Activated B cell treated with CpG ODN at 0.5 μM for 24 hours (primary cell): ENCODE data around the gene P2RX1. TPM values are rescaled to one million over a fixed set of nuclear protein-coding genes. Genes with fewer than 3 reads are reported as not detected.
A peak's percentile ranks its signal among the peaks of the same experiment; 100 is the strongest.

Experiments used
- ATAC-seq: fragments of 200-7000 bp; cut with Tn5 transposase; one replicate; pipeline ENCODE4 v1.10.0; 2021; ENCODE audit warnings: low read depth, mild to moderate bottlenecking, moderate library complexity
- CTCF ChIA-PET: fragments of 350-600 bp; sonication (Branson Sonifier 250); formaldehyde crosslinking; loops from one replicate; lab custom pipeline; 2021; ENCODE audit warnings: antibody characterized with exemption; lab: Charles Lee
- POLR2A ChIA-PET: fragments of 350-600 bp; sonication (Branson Sonifier 250); formaldehyde crosslinking; loops from one replicate; lab custom pipeline; 2021; ENCODE audit warnings: antibody characterized with exemption; lab: Charles Lee
- DNase-seq: peaks from one replicate; pipeline ENCODE4 v3.0.0; 2022
- H3K27ac Mint-ChIP-seq: one replicate; pipeline ENCODE4 v1.8.0; 2020; ENCODE audit warnings: mixed read lengths
- H3K27me3 Mint-ChIP-seq: one replicate; pipeline ENCODE4 v1.8.0; 2021; ENCODE audit warnings: mixed read lengths
- H3K36me3 Mint-ChIP-seq: one replicate; pipeline ENCODE4 v1.8.0; 2021; ENCODE audit warnings: low read depth, mixed read lengths
- H3K4me1 Mint-ChIP-seq: one replicate; pipeline ENCODE4 v1.8.0; 2021; ENCODE audit warnings: mixed read lengths
- H3K4me3 Mint-ChIP-seq: one replicate; pipeline ENCODE4 v1.8.0; 2020; ENCODE audit warnings: mild to moderate bottlenecking, mixed read lengths
- H3K9me3 Mint-ChIP-seq: one replicate; pipeline ENCODE4 v1.8.0; 2020; ENCODE audit warnings: mixed read lengths
- intact Hi-C: fragments of 100-400 bp; cut with micrococcal nuclease; formaldehyde crosslinking; loops from one replicate; pipeline ENCODE4 v1.15.1; 2024
- total RNA-seq: library from RNA; stranded (reverse); gene quantifications from 2 replicates; pipeline ENCODE4 v1.2.3, GENCODE V29; 2022
- TF ChIP-seq, protein P1 (sequence below): fragments of 200-600 bp; IDR thresholded peaks from one replicate; pipeline ENCODE4 v1.8.0; 2022; ENCODE audit warnings: antibody characterized with exemption, mild to moderate bottlenecking

The P2RX1 gene
- total RNA-seq, 1 donor from 2014 or later, result 26.0 TPM

DNA sequence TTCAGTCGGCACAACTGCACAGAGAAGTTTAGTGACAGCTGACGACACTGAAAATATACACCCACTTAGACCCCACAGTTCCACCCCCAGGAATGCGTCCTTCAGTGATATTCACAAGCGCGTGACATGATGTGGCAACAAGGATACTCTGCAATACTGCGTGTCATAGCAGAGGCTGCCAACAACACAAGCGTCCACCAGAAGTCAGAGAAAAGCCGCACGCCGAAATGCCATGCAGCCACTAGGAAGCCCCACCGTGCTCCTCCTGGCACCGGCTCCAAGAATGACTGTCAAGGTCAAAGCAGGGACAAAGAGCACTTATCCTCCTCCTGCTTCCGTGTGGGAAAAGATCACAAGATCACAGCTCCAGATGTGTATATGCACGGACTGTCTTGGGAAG lies 44.5 kb upstream of the P2RX1 start:
- H3K9me3 Mint-ChIP-seq, result no peaks in the 10 kb centered on the region
- no peak for ATAC-seq
- peak overlapping the region; percentile 89 for H3K4me3 Mint-ChIP-seq
- H3K27me3 Mint-ChIP-seq, result no peaks in the 10 kb centered on the region
- no peak for DNase-seq
- H3K27ac Mint-ChIP-seq, result peak overlapping the region; percentile 88
- TF ChIP-seq, protein P1, sequence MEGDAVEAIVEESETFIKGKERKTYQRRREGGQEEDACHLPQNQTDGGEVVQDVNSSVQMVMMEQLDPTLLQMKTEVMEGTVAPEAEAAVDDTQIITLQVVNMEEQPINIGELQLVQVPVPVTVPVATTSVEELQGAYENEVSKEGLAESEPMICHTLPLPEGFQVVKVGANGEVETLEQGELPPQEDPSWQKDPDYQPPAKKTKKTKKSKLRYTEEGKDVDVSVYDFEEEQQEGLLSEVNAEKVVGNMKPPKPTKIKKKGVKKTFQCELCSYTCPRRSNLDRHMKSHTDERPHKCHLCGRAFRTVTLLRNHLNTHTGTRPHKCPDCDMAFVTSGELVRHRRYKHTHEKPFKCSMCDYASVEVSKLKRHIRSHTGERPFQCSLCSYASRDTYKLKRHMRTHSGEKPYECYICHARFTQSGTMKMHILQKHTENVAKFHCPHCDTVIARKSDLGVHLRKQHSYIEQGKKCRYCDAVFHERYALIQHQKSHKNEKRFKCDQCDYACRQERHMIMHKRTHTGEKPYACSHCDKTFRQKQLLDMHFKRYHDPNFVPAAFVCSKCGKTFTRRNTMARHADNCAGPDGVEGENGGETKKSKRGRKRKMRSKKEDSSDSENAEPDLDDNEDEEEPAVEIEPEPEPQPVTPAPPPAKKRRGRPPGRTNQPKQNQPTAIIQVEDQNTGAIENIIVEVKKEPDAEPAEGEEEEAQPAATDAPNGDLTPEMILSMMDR, result no peak
- peaks cover 60% of the 10 kb centered on the region for H3K36me3 Mint-ChIP-seq
- ChIA-PET POLR2A (interaction anchor here (0.6 to 10.9 kb wide), 13 partner anchors 9 to 264 kb away, joined by 3 to 311 read pairs (median 4); partner anchors contain the start of genes CYB5D2, P2RX1 and ZZEF1), CTCF (interaction anchor here (0.7 to 2.9 kb wide), 7 partner anchors 26 to 97 kb away, joined by 3 to 14 read pairs (median 4); no protein-coding TSS in a partner anchor)
- intact Hi-C loops, result loop anchor here (1.0 to 5.0 kb wide), 4 partner anchors 12 to 987 kb away; partner anchors contain the start of genes NCBP3 and PFN1
- peaks cover 83% of the 10 kb centered on the region for H3K4me1 Mint-ChIP-seq

DNA sequence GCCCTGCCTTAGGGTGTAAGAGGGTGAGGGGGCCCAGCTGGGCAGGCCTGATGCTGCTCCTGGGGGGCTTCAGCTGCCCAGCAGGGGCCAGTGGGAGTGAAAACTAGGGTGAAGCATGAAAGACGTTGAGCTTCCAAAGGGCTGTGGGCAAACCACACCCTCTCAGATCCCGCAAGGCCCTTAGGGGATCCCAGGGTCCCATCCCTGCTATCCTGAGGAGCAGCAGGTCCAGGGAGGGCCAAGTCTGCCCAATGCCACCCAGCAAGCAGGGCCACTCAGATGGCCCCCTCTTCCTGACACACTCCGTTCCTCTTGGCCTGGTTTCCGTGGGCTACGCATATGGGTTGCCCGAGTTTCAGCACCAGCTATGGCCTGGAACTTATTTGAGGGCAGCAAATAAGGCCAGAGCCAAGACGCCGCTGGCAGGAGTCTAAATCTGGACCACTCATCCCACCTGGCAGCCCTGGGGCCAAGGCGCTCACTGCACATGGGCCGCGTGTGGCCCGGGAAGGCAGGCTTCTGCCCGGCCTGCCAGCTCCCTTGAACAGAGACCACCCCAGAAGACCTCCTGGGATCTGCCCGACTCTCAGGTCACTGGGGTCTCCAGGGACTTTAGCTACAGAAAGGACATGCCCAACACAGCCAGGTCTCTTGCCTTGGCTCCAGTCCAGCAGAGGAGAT lies 43.8 kb upstream of the P2RX1 start:
- H3K27ac Mint-ChIP-seq, result peak overlapping the region; percentile 88
- POLR2A ChIA-PET, result interaction anchor here (0.6 to 10.9 kb wide), 6 partner anchors 10 to 55 kb away, joined by 4 to 311 read pairs (median 10); partner anchors contain the start of gene P2RX1
- no peak for DNase-seq

DNA sequence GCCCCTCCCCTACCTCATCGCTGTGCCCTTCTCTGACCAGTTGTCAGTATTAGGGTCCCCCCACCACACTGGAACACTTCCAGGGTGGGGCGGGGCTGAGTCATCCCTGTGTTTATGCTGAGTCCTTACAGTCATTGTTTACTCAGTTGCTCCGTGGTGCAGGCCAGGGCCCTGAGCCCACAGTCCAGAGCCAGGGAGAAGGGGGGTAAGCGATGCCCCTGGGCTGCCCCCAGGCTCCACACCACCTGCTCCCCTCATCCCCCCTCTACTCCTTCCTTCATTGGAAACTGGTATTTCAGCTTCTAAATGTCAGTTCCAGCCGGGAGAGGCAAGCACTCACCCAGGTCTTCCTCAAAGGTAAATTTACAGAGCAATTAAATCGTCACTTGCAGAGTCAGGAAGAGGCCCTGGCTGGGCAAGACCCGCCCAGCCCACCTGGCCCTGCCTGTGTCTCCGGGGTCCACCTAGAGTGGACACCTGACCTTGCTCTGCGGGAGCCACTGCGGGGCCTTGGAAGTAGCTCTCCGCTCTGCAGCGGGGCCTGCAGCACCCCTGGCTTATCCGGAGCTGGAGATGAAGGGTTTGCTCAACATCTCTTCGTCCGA lies 43.1 kb upstream of the P2RX1 start:
- intact Hi-C loops, result no loop called here
- DNase-seq, result no peak
- no peak for ATAC-seq
- ChIA-PET CTCF (interaction anchor here (1.1 to 2.9 kb wide), 3 partner anchors 24 to 116 kb away, joined by 3 to 14 read pairs (median 4); no protein-coding TSS in a partner anchor), POLR2A (interaction anchor here (2.6 to 10.9 kb wide), 4 partner anchors 9 to 46 kb away, joined by 7 to 311 read pairs (median 26); partner anchors contain the start of gene P2RX1)
- Mint-ChIP-seq H3K9me3 (no peaks in the 10 kb centered on the region), H3K27ac (peak overlapping the region; percentile 88), H3K36me3 (peaks cover 64% of the 10 kb centered on the region), H3K27me3 (no peaks in the 10 kb centered on the region), H3K4me1 (peaks cover 78% of the 10 kb centered on the region), H3K4me3 (peak overlapping the region; percentile 89)
- TF ChIP-seq, protein P1, result no peak

More for the DNA sequence above, 43.8 kb upstream of the P2RX1 start:
- peak overlapping the region; percentile 89 for H3K4me3 Mint-ChIP-seq
- intact Hi-C loops, result loop anchor here (5.0 kb wide), 3 partner anchors 112 to 987 kb away; partner anchors contain the start of genes NCBP3 and PFN1
- TF ChIP-seq, protein P1, result no peak
- peaks cover 81% of the 10 kb centered on the region for H3K4me1 Mint-ChIP-seq
- H3K36me3 Mint-ChIP-seq, result peaks cover 65% of the 10 kb centered on the region
- H3K27me3 Mint-ChIP-seq, result no peaks in the 10 kb centered on the region
- CTCF ChIA-PET, result interaction anchor here (1.1 to 2.9 kb wide), 4 partner anchors 25 to 115 kb away, joined by 3 to 14 read pairs (median 4); no protein-coding TSS in a partner anchor
- ATAC-seq, result no peak
- H3K9me3 Mint-ChIP-seq, result no peaks in the 10 kb centered on the region

DNA sequence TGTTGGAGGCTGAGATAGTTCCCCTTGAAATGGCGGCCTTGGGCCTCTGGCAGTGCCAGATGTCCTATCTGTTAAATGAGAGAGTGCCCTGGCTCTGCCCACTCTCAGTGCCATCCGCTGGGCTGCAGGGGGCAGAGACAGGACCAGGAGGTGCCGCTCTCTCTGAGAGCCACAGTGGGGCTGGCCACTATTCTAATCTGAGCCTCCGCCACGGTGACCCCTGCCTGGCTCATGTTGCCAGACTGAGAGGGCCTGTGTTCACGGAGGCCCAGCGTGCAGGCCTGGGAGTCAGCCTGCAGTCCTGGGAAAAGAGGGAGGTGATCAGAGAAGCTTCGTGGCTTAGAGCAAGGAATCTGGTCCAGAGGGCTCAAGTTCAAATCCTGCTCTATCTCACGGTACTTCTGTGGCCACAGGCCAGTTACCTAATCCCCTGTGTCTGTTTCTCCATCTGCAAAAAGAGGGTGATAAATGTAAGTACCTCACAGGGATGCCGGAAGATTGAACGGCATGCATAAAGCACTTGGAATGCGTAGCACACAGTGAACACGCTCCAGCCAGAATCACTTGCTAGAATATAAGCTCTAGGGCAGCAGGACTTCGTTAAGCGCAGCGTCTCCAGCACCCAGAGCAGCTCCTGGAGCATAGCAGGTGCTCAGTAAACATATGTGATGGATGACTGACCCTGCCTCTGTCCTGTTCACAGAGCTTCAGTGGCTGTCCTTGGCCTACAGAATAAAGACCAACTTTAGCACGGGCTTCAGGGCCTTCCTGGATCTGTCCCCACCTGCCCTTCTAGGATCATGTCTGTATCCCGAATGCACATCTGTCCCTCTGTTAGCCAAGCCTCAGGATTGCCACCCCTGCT lies 41.7 kb upstream of the P2RX1 start:
- Mint-ChIP-seq H3K4me3 (peak overlapping the region; percentile 7), H3K9me3 (no peaks in the 10 kb centered on the region), H3K4me1 (peaks cover 73% of the 10 kb centered on the region), H3K27me3 (no peaks in the 10 kb centered on the region), H3K27ac (peak overlapping the region; percentile 70), H3K36me3 (peaks cover 70% of the 10 kb centered on the region)
- ATAC-seq (no peak), DNase-seq (no peak)
- ChIA-PET CTCF (interaction anchor here (1.8 kb wide), 1 partner anchor 46 kb away, joined by 7 read pairs; no protein-coding TSS in a partner anchor), POLR2A (interaction anchor here (4.3 to 10.9 kb wide), 2 partner anchors 8 to 45 kb away, joined by 41 to 311 read pairs; partner anchors contain the start of genes ATP2A3 and P2RX1)
- intact Hi-C loops, result no loop called here
- TF ChIP-seq, protein P1, result no peak
